G401.6 (cell line): Measurements from ENCODE around the gene CBX7.
A peak's percentile ranks its signal among the peaks of the same experiment; 100 is the strongest.

Experiments used
- FAIRE-seq: peaks from 2 replicates; lab custom pipeline; 2012; peaks lifted over from hg19 to GRCh38; lab: Jason Lieb, UNC

Gene CBX7

GRCh38 chr22:39123751-39124581, 28.5 kb downstream of the CBX7 start:
- FAIRE-seq: no peak

GRCh38 chr22:39122772-39123470, 29.6 kb downstream of the CBX7 start:
- FAIRE-seq: no peak

GRCh38 chr22:39120983-39121382, 31.5 kb downstream of the CBX7 start:
- no peak for FAIRE-seq

GRCh38 chr22:39117585-39118191, 34.8 kb downstream of the CBX7 start:
- FAIRE-seq: peak; percentile 60

- no peak for FAIRE-seq
These were observed 36.4 kb downstream of the CBX7 start for GRCh38 chr22:39115977-39116621.

- no peak for FAIRE-seq
These were observed 36.9 kb downstream of the CBX7 start for GRCh38 chr22:39115570-39115969.

- FAIRE-seq: no peak
These were observed 38.4 kb downstream of the CBX7 start for GRCh38 chr22:39114112-39114511.

GRCh38 chr22:39110631-39111561, 41.6 kb downstream of the CBX7 start:
- FAIRE-seq: no peak

- no peak for FAIRE-seq
These were observed 43.1 kb downstream of the CBX7 start for GRCh38 chr22:39109361-39109760.

- FAIRE-seq: no peak
These were observed 44.0 kb downstream of the CBX7 start for GRCh38 chr22:39108487-39108886.

- FAIRE-seq: no peak
These were observed 46.2 kb downstream of the CBX7 start for GRCh38 chr22:39106326-39106725.

GRCh38 chr22:39103431-39103830, 49.0 kb downstream of the CBX7 start:
- no peak for FAIRE-seq

GRCh38 chr22:39101226-39101625, 51.3 kb downstream of the CBX7 start:
- FAIRE-seq: no peak

- FAIRE-seq: no peak
These were observed 53.9 kb downstream of the CBX7 start for GRCh38 chr22:39098576-39098975.

- FAIRE-seq: peak; percentile 89
These were observed 54.5 kb downstream of the CBX7 start for GRCh38 chr22:39098026-39098425.

- FAIRE-seq: peak; percentile 63
These were observed 55.1 kb downstream of the CBX7 start, which contains the start of gene APOBEC3H for GRCh38 chr22:39097098-39098020. TSS of gene APOBEC3H (plus strand) at chr22:39097244. CDS start at chr22:39100279, 3,035 bp downstream.

- FAIRE-seq: no peak
These were observed 56.5 kb downstream of the CBX7 start for GRCh38 chr22:39095971-39096370.

GRCh38 chr22:39094717-39095389, 57.6 kb downstream of the CBX7 start:
- no peak for FAIRE-seq

- no peak for FAIRE-seq
These were observed 60.2 kb downstream of the CBX7 start for GRCh38 chr22:39092111-39092862.
